ENCODE data around the gene MAP10.

Gene MAP10

GRCh38 chr1:232856541-232856940 lies 51.3 kb downstream of the MAP10 start:
- Histone ChIP-seq H3K9ac (ENCODE audit: insufficient read length, low read depth) (no peak overlapping the region), H3K36me3 (ENCODE audit: insufficient read depth, insufficient read length, low read length) (no peaks in the 10 kb centered on the region), H3K4me1 (ENCODE audit: insufficient read depth, insufficient read length) (no peaks in the 10 kb centered on the region), H3K9me3 (ENCODE audit: insufficient read depth, low read length) (no peaks in the 10 kb centered on the region), H3K4me3 (ENCODE audit: insufficient read length, low read depth) (no peak overlapping the region), H3K27me3 (ENCODE audit: insufficient read depth, insufficient read length) (no peaks in the 10 kb centered on the region)
- DNase-seq (ENCODE audit: low read depth, low spot score), result no peak
- no peak for TF ChIP-seq ZNF274 (IDR thresholded peaks at IDR 0.05; ENCODE audit: low read depth, low read length)
- no peak for TF ChIP-seq YY1 (IDR thresholded peaks at IDR 0.05; ENCODE audit: insufficient read depth, insufficient read length)
- no peak for TF ChIP-seq SUZ12 (IDR thresholded peaks at IDR 0.05; ENCODE audit: extremely low read depth, insufficient read depth, insufficient read length)

All from NT2/D1 (cell line).